GM23338 (cell line): ENCODE data around the gene UBE2D3. TPM values are rescaled to one million over a fixed set of nuclear protein-coding genes. Genes with fewer than 3 reads are reported as not detected.

ENCODE experiments used
- ATAC-seq: fragments of 200-7000 bp; cut with Tn5 transposase; 3 replicates; pipeline ENCODE4 v1.9.1; 2020
- DNase-seq: peaks from one replicate; pipeline ENCODE4 v3.0.0-alpha.2; 2015; ENCODE audit warnings: low spot score
- H2AFZ ChIP-seq: fragments of 200-600 bp; sonication (generic); 2 replicates; pipeline ENCODE4 v1.8.0; 2016; ENCODE audit warnings: antibody characterized with exemption, mild to moderate bottlenecking, moderate library complexity
- H3F3A ChIP-seq: fragments of 200-600 bp; sonication (generic); replicated peaks from 2 replicates; pipeline ENCODE4 v1.8.0; 2017; ENCODE audit warnings: antibody characterized with exemption, mixed run types, low read depth
- H3K27ac ChIP-seq: fragments of 200-600 bp; sonication (generic); 2 replicates; pipeline ENCODE4 v1.6.1; 2016; ENCODE audit warnings: low read depth
- H3K27me3 ChIP-seq: fragments of 200-600 bp; sonication (generic); 2 replicates; pipeline ENCODE4 v1.8.0; 2016; ENCODE audit warnings: mild to moderate bottlenecking, mixed run types, moderate library complexity; ENCODE audit not compliant: insufficient read depth
- H3K36me3 ChIP-seq: fragments of 200-600 bp; sonication (generic); 2 replicates; pipeline ENCODE4 v1.8.0; 2016; ENCODE audit warnings: mild to moderate bottlenecking; ENCODE audit not compliant: insufficient read depth
- H3K4me1 ChIP-seq: fragments of 200-600 bp; sonication (generic); 2 replicates; pipeline ENCODE4 v1.8.0; 2016; ENCODE audit warnings: mild to moderate bottlenecking, moderate library complexity; ENCODE audit not compliant: insufficient read depth
- H3K4me2 ChIP-seq: fragments of 200-600 bp; sonication (generic); 2 replicates; pipeline ENCODE4 v1.7.1; 2017; ENCODE audit warnings: mixed run types
- H3K4me3 ChIP-seq: fragments of 200-600 bp; sonication (generic); 2 replicates; pipeline ENCODE4 v1.6.1; 2016; ENCODE audit warnings: mixed run types
- H3K79me2 ChIP-seq: fragments of 200-600 bp; sonication (generic); replicated peaks from 2 replicates; pipeline ENCODE4 v1.8.0; 2017; ENCODE audit warnings: mild to moderate bottlenecking; ENCODE audit not compliant: insufficient read depth
- H3K9me2 ChIP-seq: fragments of 200-600 bp; sonication (generic); 2 replicates; pipeline ENCODE4 v1.8.0; 2017; ENCODE audit not compliant: insufficient read depth
- H4K20me1 ChIP-seq: fragments of 200-600 bp; sonication (generic); replicated peaks from 2 replicates; pipeline ENCODE4 v1.8.0; 2017; ENCODE audit warnings: mild to moderate bottlenecking; ENCODE audit not compliant: insufficient read depth
- H3K27ac Mint-ChIP-seq: 2 replicates; pipeline ENCODE4 v1.8.0; 2020; ENCODE audit warnings: inconsistent platforms, mild to moderate bottlenecking, moderate library complexity, mixed read lengths
- H3K27me3 Mint-ChIP-seq: 3 replicates; pipeline ENCODE4 v1.8.0; 2022; ENCODE audit warnings: low read depth, mild to moderate bottlenecking, moderate library complexity, mixed read lengths, inconsistent platforms; ENCODE audit not compliant: insufficient read depth, poor library complexity
- H3K36me3 Mint-ChIP-seq: 3 replicates; pipeline ENCODE4 v1.8.0; 2021; ENCODE audit warnings: low read depth, mild to moderate bottlenecking, inconsistent platforms, moderate library complexity, mixed read lengths
- H3K4me1 Mint-ChIP-seq: 3 replicates; pipeline ENCODE4 v1.8.0; 2020; ENCODE audit warnings: mild to moderate bottlenecking, inconsistent platforms, mixed read lengths
- H3K4me3 Mint-ChIP-seq: 3 replicates; pipeline ENCODE4 v1.8.0; 2021; ENCODE audit warnings: moderate library complexity, mild to moderate bottlenecking, inconsistent platforms, mixed read lengths
- H3K9me3 Mint-ChIP-seq: 3 replicates; pipeline ENCODE4 v1.8.0; 2020; ENCODE audit warnings: moderate library complexity, mild to moderate bottlenecking, inconsistent platforms, mixed read lengths
- CREB1 ChIP-seq: fragments of 250-450 bp; sonication (Bioruptor Pico); IDR thresholded peaks from 2 replicates; pipeline ENCODE4 v1.5.0; 2020; ENCODE audit warnings: low read depth, mild to moderate bottlenecking, moderate library complexity
- CTCF ChIP-seq, 2 experiments: fragments of 200-600 bp in 1 of 2; sonication (generic) in 1 of 2; conservative IDR thresholded peaks; 2 replicates each; pipeline versions ENCODE4 v1.5.1 to v1.6.1; 2016 to 2017; ENCODE audit warnings: antibody characterized with exemption in 2 of 2, low read depth in 2 of 2, mild to moderate bottlenecking in 2 of 2, moderate library complexity in 1 of 2
- EZH2 ChIP-seq: fragments of 200-600 bp; sonication (generic); IDR thresholded peaks from one replicate; pipeline ENCODE4 v1.8.0; 2017; ENCODE audit warnings: antibody characterized with exemption, mild to moderate bottlenecking, low read depth; ENCODE audit not compliant: unreplicated experiment
- JUNB ChIP-seq: IDR thresholded peaks from one replicate; pipeline ENCODE4 v1.6.1; 2016; ENCODE audit warnings: antibody characterized with exemption; ENCODE audit not compliant: unreplicated experiment
- NANOG ChIP-seq: IDR thresholded peaks from 2 replicates; pipeline ENCODE4 v1.6.1; 2016; ENCODE audit warnings: antibody characterized with exemption, borderline replicate concordance
- POLR2AphosphoS5 ChIP-seq: IDR thresholded peaks from 2 replicates; pipeline ENCODE4 v1.6.1; 2016; ENCODE audit warnings: antibody characterized with exemption, low read depth
- REST ChIP-seq: IDR thresholded peaks from one replicate; pipeline ENCODE4 v1.6.1; 2018; ENCODE audit warnings: antibody characterized with exemption; ENCODE audit not compliant: unreplicated experiment
- STAT1 ChIP-seq: IDR thresholded peaks from one replicate; pipeline ENCODE4 v1.6.1; 2016; ENCODE audit warnings: antibody characterized with exemption; ENCODE audit not compliant: unreplicated experiment
- ZNF331 ChIP-seq: fragments of 250-450 bp; sonication (Bioruptor Pico); IDR thresholded peaks from 2 replicates; pipeline ENCODE4 v1.5.0; 2020; ENCODE audit warnings: low read depth, mild to moderate bottlenecking, moderate library complexity
- ZNF462 ChIP-seq: fragments of 250-450 bp; sonication (Bioruptor Pico); IDR thresholded peaks from 2 replicates; pipeline ENCODE4 v1.5.0; 2020; ENCODE audit warnings: mild to moderate bottlenecking, moderate library complexity
- polyA plus RNA-seq: library from polyadenylated mRNA; unstranded; fragments of >200 nt; fragmentation: Nextera tagmentation; extraction: Ambion mirVana; gene quantifications from 2 replicates; pipeline ENCODE4 v1.2.1, GENCODE V29; 2016
- total RNA-seq: library from RNA; depleted of rRNA; stranded (reverse); fragments of >200 nt; shearing (Covaris generic); gene quantifications from 2 replicates; pipeline ENCODE4 v1.2.3, GENCODE V29; 2014

Gene UBE2D3
- total and polyA plus RNA-seq, 2 experiments from 2014 or later: 250 to 498 TPM

- Histone ChIP-seq H3K79me2 (no peaks in the 10 kb centered on the region), H3K27ac (no peak overlapping the region), H3K4me1 (no peaks in the 10 kb centered on the region), H3K27me3 (no peaks in the 10 kb centered on the region), H4K20me1 (no peaks in the 10 kb centered on the region), H3F3A (no peaks in the 10 kb centered on the region), H2AFZ (no peak overlapping the region), H3K4me3 (no peak overlapping the region), H3K4me2 (no peak overlapping the region), H3K36me3 (no peaks in the 10 kb centered on the region), H3K9me2 (no peaks in the 10 kb centered on the region)
- H3K27me3 Mint-ChIP-seq: no peaks in the 10 kb centered on the region
- no peaks in the 10 kb centered on the region for H3K4me1 Mint-ChIP-seq
- TF ChIP-seq JUNB: no peak
- no peak for TF ChIP-seq REST
- no peak for TF ChIP-seq CREB1 (CRISPR knock-in tag)
- no peak for DNase-seq
- H3K4me3 Mint-ChIP-seq: no peak overlapping the region
- H3K27ac Mint-ChIP-seq: no peak overlapping the region
- no peak for ATAC-seq
- no peaks in the 10 kb centered on the region for H3K36me3 Mint-ChIP-seq
- no peaks in the 10 kb centered on the region for H3K9me3 Mint-ChIP-seq
Measured at GRCh38 chr4:102774254-102774653, 53.1 kb downstream of the UBE2D3 start.

- Histone ChIP-seq H3K4me2 (no peak overlapping the region), H3K36me3 (no peaks in the 10 kb centered on the region), H2AFZ (no peak overlapping the region), H3K27ac (no peak overlapping the region), H3K79me2 (no peaks in the 10 kb centered on the region), H3F3A (no peaks in the 10 kb centered on the region), H3K27me3 (no peaks in the 10 kb centered on the region), H3K9me2 (no peaks in the 10 kb centered on the region), H3K4me1 (no peaks in the 10 kb centered on the region), H4K20me1 (no peaks in the 10 kb centered on the region), H3K4me3 (no peak overlapping the region)
- Mint-ChIP-seq H3K4me1 (no peaks in the 10 kb centered on the region), H3K27ac (no peak overlapping the region), H3K36me3 (no peaks in the 10 kb centered on the region), H3K27me3 (no peaks in the 10 kb centered on the region), H3K4me3 (no peak overlapping the region), H3K9me3 (no peaks in the 10 kb centered on the region)
- TF ChIP-seq STAT1 (no peak), ZNF462 (CRISPR knock-in tag) (no peak), NANOG (no peak), EZH2 (no peak), ZNF331 (no peak), POLR2AphosphoS5 (no peak), CREB1 (CRISPR knock-in tag) (no peak), CTCF (conservative IDR thresholded peaks at IDR 0.05; ENCODE audit: low read depth in 2 of 2) (no peak)
- DNase-seq (no peak), ATAC-seq (no peak)
Measured at GRCh38 chr4:102772738-102773340, 54.5 kb downstream of the UBE2D3 start.
